ENCODE data around the gene MSX1. TPM values are rescaled to one million over a fixed set of nuclear protein-coding genes. Genes with fewer than 3 reads are reported as not detected.
"Not testable (repeated sequence)": the region's sequence is repeated elsewhere in the genome, so short reads cannot be mapped to it uniquely, and the experiment has no call there.

Gene MSX1
- total and polyA plus RNA-seq, 4 donors = 3.8 to 14.5 (median 4.7) TPM

- Histone ChIP-seq H3K36me3 (ENCODE audit: control insufficient read depth in 1 of 2, insufficient read depth in 2 of 2, low read length in 1 of 2) (no peaks in the 10 kb centered on the region), H3K9me3 (ENCODE audit: control insufficient read depth, low read length) (peaks cover 1% of the 10 kb centered on the region), H3K4me3 (ENCODE audit: low read length in 2 of 2) (no peak overlapping the region), H3K27ac (ENCODE audit: low read depth in 1 of 2, low read length in 2 of 2) (no peak overlapping the region), H3K27me3 (ENCODE audit: control insufficient read depth in 1 of 2, insufficient read depth in 2 of 2, low read length in 1 of 2) (no peaks in the 10 kb centered on the region), H3K4me1 (ENCODE audit: control insufficient read depth in 1 of 2, insufficient read depth in 2 of 2, low read length in 2 of 2) (no peaks in the 10 kb centered on the region)
- DNase-seq (no peak), ATAC-seq (ENCODE audit: low FRiP score) (no peak)
- intact Hi-C loops (cut with DNase I) = no loop called here
Observed at GRCh38 chr4:4821577-4821976, 37.9 kb upstream of the MSX1 start.

- intact Hi-C loops (cut with DNase I); H3K9me3 ChIP-seq (ENCODE audit: control insufficient read depth, low read length): not testable (repeated sequence)
Observed at GRCh38 chr4:4822286-4822685, 37.2 kb upstream of the MSX1 start.

GRCh38 chr4:4823621-4824162 is 35.8 kb upstream of the MSX1 start:
- H3K27me3 ChIP-seq (ENCODE audit: control insufficient read depth in 1 of 2, insufficient read depth in 2 of 2, low read length in 1 of 2) = no peaks in the 10 kb centered on the region
- H3K27ac ChIP-seq (ENCODE audit: low read depth in 1 of 2, low read length in 2 of 2) = no peak overlapping the region
- H3K36me3 ChIP-seq (ENCODE audit: control insufficient read depth in 1 of 2, insufficient read depth in 2 of 2, low read length in 1 of 2) = no peaks in the 10 kb centered on the region
- 74 to 83% methylated on average over 2 of the region's 2 CpGs for WGBS, 2 donors
- DNase-seq (no peak), ATAC-seq (ENCODE audit: low FRiP score) (no peak)
- intact Hi-C loops (cut with DNase I) = no loop called here
- H3K4me3 ChIP-seq (ENCODE audit: low read length in 2 of 2) = no peak overlapping the region
- H3K9me3 ChIP-seq (ENCODE audit: control insufficient read depth, low read length) = peaks cover 1% of the 10 kb centered on the region
- no peaks in the 10 kb centered on the region for H3K4me1 ChIP-seq (ENCODE audit: control insufficient read depth in 1 of 2, insufficient read depth in 2 of 2, low read length in 2 of 2)

More at GRCh38 chr4:4822286-4822685, 37.2 kb upstream of the MSX1 start:
- 93 to 94% methylated on average over 6 of the region's 6 CpGs for WGBS, 2 donors
- DNase-seq; H3K36me3 ChIP-seq (ENCODE audit: control insufficient read depth in 1 of 2, insufficient read depth in 2 of 2, low read length in 1 of 2); H3K27me3 ChIP-seq (ENCODE audit: control insufficient read depth in 1 of 2, insufficient read depth in 2 of 2, low read length in 1 of 2); ATAC-seq (ENCODE audit: low FRiP score); H3K27ac ChIP-seq (ENCODE audit: low read depth in 1 of 2, low read length in 2 of 2); H3K4me1 ChIP-seq (ENCODE audit: control insufficient read depth in 1 of 2, insufficient read depth in 2 of 2, low read length in 2 of 2); H3K4me3 ChIP-seq (ENCODE audit: low read length in 2 of 2): not testable (repeated sequence)

- Histone ChIP-seq H3K4me3 (ENCODE audit: low read length in 2 of 2) (no peak overlapping the region), H3K27me3 (ENCODE audit: control insufficient read depth in 1 of 2, insufficient read depth in 2 of 2, low read length in 1 of 2) (no peaks in the 10 kb centered on the region), H3K36me3 (ENCODE audit: control insufficient read depth in 1 of 2, insufficient read depth in 2 of 2, low read length in 1 of 2) (no peaks in the 10 kb centered on the region), H3K4me1 (ENCODE audit: control insufficient read depth in 1 of 2, insufficient read depth in 2 of 2, low read length in 2 of 2) (no peaks in the 10 kb centered on the region), H3K9me3 (ENCODE audit: control insufficient read depth, low read length) (peaks cover 1% of the 10 kb centered on the region), H3K27ac (ENCODE audit: low read depth in 1 of 2, low read length in 2 of 2) (no peak overlapping the region)
- WGBS, 2 donors = 73 to 79% methylated on average over 3 of the region's 3 CpGs
- ATAC-seq (ENCODE audit: low FRiP score) (no peak), DNase-seq (no peak)
- intact Hi-C loops (cut with DNase I) = no loop called here
Observed at GRCh38 chr4:4824232-4824631, 35.2 kb upstream of the MSX1 start.

- no peak for DNase-seq
- 87% methylated on average over 7 of the region's 7 CpGs for WGBS, 2 donors
Observed at GRCh38 chr4:4825431-4825830, 34.0 kb upstream of the MSX1 start.

GRCh38 chr4:4829837-4830236 is 29.6 kb upstream of the MSX1 start:
- ATAC-seq (ENCODE audit: low FRiP score) (no peak), DNase-seq (no peak)
- no peak overlapping the region for H3K27ac ChIP-seq (ENCODE audit: low read depth in 1 of 2, low read length in 2 of 2)
- H3K4me1 ChIP-seq (ENCODE audit: control insufficient read depth in 1 of 2, insufficient read depth in 2 of 2, low read length in 2 of 2) = no peaks in the 10 kb centered on the region
- H3K36me3 ChIP-seq (ENCODE audit: control insufficient read depth in 1 of 2, insufficient read depth in 2 of 2, low read length in 1 of 2) = no peaks in the 10 kb centered on the region
- WGBS, 2 donors = 90 to 92% methylated on average over 2 of the region's 2 CpGs
- no peaks in the 10 kb centered on the region for H3K9me3 ChIP-seq (ENCODE audit: control insufficient read depth, low read length)
- intact Hi-C loops (cut with DNase I) = no loop called here
- no peak overlapping the region for H3K4me3 ChIP-seq (ENCODE audit: low read length in 2 of 2)
- H3K27me3 ChIP-seq (ENCODE audit: control insufficient read depth in 1 of 2, insufficient read depth in 2 of 2, low read length in 1 of 2) = no peaks in the 10 kb centered on the region

More at GRCh38 chr4:4825431-4825830, 34.0 kb upstream of the MSX1 start:
- intact Hi-C loops (cut with DNase I) = no loop called here
- peaks cover 1% of the 10 kb centered on the region for H3K9me3 ChIP-seq (ENCODE audit: control insufficient read depth, low read length)
- no peak overlapping the region for H3K27ac ChIP-seq (ENCODE audit: low read depth in 1 of 2, low read length in 2 of 2)
- H3K36me3 ChIP-seq (ENCODE audit: control insufficient read depth in 1 of 2, insufficient read depth in 2 of 2, low read length in 1 of 2) = no peaks in the 10 kb centered on the region
- H3K27me3 ChIP-seq (ENCODE audit: control insufficient read depth in 1 of 2, insufficient read depth in 2 of 2, low read length in 1 of 2) = no peaks in the 10 kb centered on the region
- no peaks in the 10 kb centered on the region for H3K4me1 ChIP-seq (ENCODE audit: control insufficient read depth in 1 of 2, insufficient read depth in 2 of 2, low read length in 2 of 2)
- no peak for ATAC-seq (ENCODE audit: low FRiP score)
- no peak overlapping the region for H3K4me3 ChIP-seq (ENCODE audit: low read length in 2 of 2)

GRCh38 chr4:4831266-4831665 is 28.2 kb upstream of the MSX1 start:
- intact Hi-C loops (cut with DNase I) = no loop called here
- H3K27ac ChIP-seq (ENCODE audit: low read depth in 1 of 2, low read length in 2 of 2) = no peak overlapping the region
- no peaks in the 10 kb centered on the region for H3K36me3 ChIP-seq (ENCODE audit: control insufficient read depth in 1 of 2, insufficient read depth in 2 of 2, low read length in 1 of 2)
- no peaks in the 10 kb centered on the region for H3K27me3 ChIP-seq (ENCODE audit: control insufficient read depth in 1 of 2, insufficient read depth in 2 of 2, low read length in 1 of 2)
- ATAC-seq (ENCODE audit: low FRiP score) (no peak), DNase-seq (no peak)
- WGBS, 2 donors = 88 to 94% methylated on average over 7 of the region's 7 CpGs
- no peak overlapping the region for H3K4me3 ChIP-seq (ENCODE audit: low read length in 2 of 2)
- H3K9me3 ChIP-seq (ENCODE audit: control insufficient read depth, low read length) = no peaks in the 10 kb centered on the region
- no peaks in the 10 kb centered on the region for H3K4me1 ChIP-seq (ENCODE audit: control insufficient read depth in 1 of 2, insufficient read depth in 2 of 2, low read length in 2 of 2)

- Histone ChIP-seq H3K4me1 (ENCODE audit: control insufficient read depth in 1 of 2, insufficient read depth in 2 of 2, low read length in 2 of 2) (no peaks in the 10 kb centered on the region), H3K36me3 (ENCODE audit: control insufficient read depth in 1 of 2, insufficient read depth in 2 of 2, low read length in 1 of 2) (no peaks in the 10 kb centered on the region), H3K27me3 (ENCODE audit: control insufficient read depth in 1 of 2, insufficient read depth in 2 of 2, low read length in 1 of 2) (no peaks in the 10 kb centered on the region), H3K27ac (ENCODE audit: low read depth in 1 of 2, low read length in 2 of 2) (no peak overlapping the region), H3K4me3 (ENCODE audit: low read length in 2 of 2) (no peak overlapping the region), H3K9me3 (ENCODE audit: control insufficient read depth, low read length) (no peaks in the 10 kb centered on the region)
- no peak for DNase-seq
- WGBS, 2 donors = 71 to 73% methylated on average over 6 of the region's 6 CpGs
- intact Hi-C loops (cut with DNase I) = no loop called here
- ATAC-seq (ENCODE audit: low FRiP score) = no peak
Observed at GRCh38 chr4:4831825-4832224, 27.6 kb upstream of the MSX1 start.

GRCh38 chr4:4836044-4836443 is 23.4 kb upstream of the MSX1 start:
- Histone ChIP-seq H3K27ac (ENCODE audit: low read depth in 1 of 2, low read length in 2 of 2) (no peak overlapping the region), H3K4me1 (ENCODE audit: control insufficient read depth in 1 of 2, insufficient read depth in 2 of 2, low read length in 2 of 2) (no peaks in the 10 kb centered on the region), H3K27me3 (ENCODE audit: control insufficient read depth in 1 of 2, insufficient read depth in 2 of 2, low read length in 1 of 2) (no peaks in the 10 kb centered on the region), H3K36me3 (ENCODE audit: control insufficient read depth in 1 of 2, insufficient read depth in 2 of 2, low read length in 1 of 2) (no peaks in the 10 kb centered on the region), H3K9me3 (ENCODE audit: control insufficient read depth, low read length) (no peaks in the 10 kb centered on the region), H3K4me3 (ENCODE audit: low read length in 2 of 2) (no peak overlapping the region)
- no peak for ATAC-seq (ENCODE audit: low FRiP score)
- DNase-seq = no peak
- intact Hi-C loops (cut with DNase I) = no loop called here
- WGBS, 2 donors = 91% methylated on average over 3 of the region's 3 CpGs
